Vagina (tissue), 2 donors: ENCODE results near the gene IQSEC2. TPM values are rescaled to one million over a fixed set of nuclear protein-coding genes. Genes with fewer than 3 reads are reported as not detected.

ENCODE experiments used
- DNase-seq, 2 donors: peaks; one replicate each; pipeline ENCODE4 v3.0.0-alpha.2; 2017; ENCODE audit errors: extremely low spot score in 2 of 2
- H3K27ac ChIP-seq: fragments of 200-600 bp; sonication (generic); one replicate; pipeline ENCODE4 v1.5.1; 2019
- H3K27me3 ChIP-seq: fragments of 200-600 bp; sonication (generic); one replicate; pipeline ENCODE4 v1.5.1; 2019
- H3K36me3 ChIP-seq, 2 donors: fragments of 200-600 bp; sonication (generic); one replicate each; pipeline ENCODE4 v1.5.1; 2017 to 2019
- H3K4me1 ChIP-seq: fragments of 200-600 bp; sonication (generic); one replicate; pipeline ENCODE4 v1.5.1; 2019
- H3K4me3 ChIP-seq, 2 donors: fragments of 200-600 bp; sonication (generic); 1 replicate in 1 of 2; 2 replicates in 1 of 2; pipeline ENCODE4 v1.5.1; 2016 to 2019
- H3K9me3 ChIP-seq: fragments of 200-600 bp; sonication (generic); one replicate; pipeline ENCODE4 v1.5.1; 2019
- POLR2A ChIP-seq, 2 donors: fragments of 450-650 bp; IDR thresholded peaks; one replicate each; pipeline ENCODE4 v1.6.1; 2017; ENCODE audit warnings: antibody characterized with exemption in 2 of 2, mild to moderate bottlenecking in 2 of 2, moderate library complexity in 2 of 2
- POLR2AphosphoS5 ChIP-seq, 2 donors: sonication (generic); formaldehyde crosslinking; IDR thresholded peaks; one replicate each; pipeline ENCODE4 v1.9.0; 2017; ENCODE audit warnings: antibody characterized with exemption in 2 of 2, mild to moderate bottlenecking in 2 of 2, low read depth in 1 of 2; ENCODE audit not compliant: insufficient read depth in 1 of 2
- intact Hi-C: fragments of 100-400 bp; cut with DNase I; formaldehyde crosslinking; loops from one replicate; pipeline ENCODE4 v1.15.1; 2023
- total RNA-seq: library from RNA; depleted of rRNA; stranded (reverse); fragments of >200 nt; gene quantifications from one replicate; pipeline ENCODE4 v1.2.3, GENCODE V29; 2016
- TF ChIP-seq, protein P1 (sequence below), 3 experiments: fragments of 450-650 bp in 2 of 3; fragments of 200-600 bp in 1 of 3; sonication (generic) in 1 of 3; IDR thresholded peaks; one replicate each; pipeline ENCODE4 v1.5.1; 2017 to 2019; ENCODE audit warnings: antibody characterized with exemption in 3 of 3, mild to moderate bottlenecking in 2 of 3, moderate library complexity in 2 of 3

Gene IQSEC2
- total RNA-seq, 1 donor from 2014 or later: 22.8 TPM

DNA sequence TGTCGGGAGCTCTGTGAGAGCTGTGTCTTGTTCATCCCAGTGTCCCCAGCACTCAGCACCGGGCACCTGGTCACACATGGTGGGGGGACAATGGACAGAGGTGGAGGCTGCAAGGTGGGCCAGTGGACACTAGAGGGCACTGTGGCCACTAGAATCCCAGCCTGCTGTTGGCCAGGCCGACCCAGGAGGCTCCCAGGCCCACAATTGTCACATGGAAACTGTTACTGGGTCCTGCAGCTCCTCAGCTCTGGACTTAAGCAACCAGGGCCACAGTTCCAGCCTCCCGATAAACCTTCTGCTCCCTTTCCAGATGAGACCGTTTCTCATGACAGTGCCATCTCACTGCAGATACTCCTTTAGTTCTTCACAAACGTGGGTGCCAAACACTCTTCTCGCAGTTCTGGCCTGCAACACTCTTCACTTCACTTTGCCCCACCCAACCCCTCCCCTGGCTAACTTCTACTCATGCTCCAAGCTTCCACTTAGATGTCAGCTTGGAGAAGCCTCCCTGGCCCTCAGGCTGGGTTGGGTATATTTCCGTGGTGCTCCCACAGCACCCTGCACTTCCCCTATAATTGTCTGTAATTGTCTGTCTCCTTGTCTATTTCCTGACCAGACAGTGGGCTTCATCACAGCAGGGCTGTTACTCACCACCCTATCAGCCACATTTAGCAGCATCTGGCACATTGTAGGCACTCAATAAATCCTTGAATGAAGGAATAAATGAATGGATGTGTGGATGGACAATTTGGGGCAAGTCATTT lies 3.5 kb upstream of the IQSEC2 start:
- Histone ChIP-seq H3K4me3 (no peak overlapping the region), H3K9me3 (no peaks in the 10 kb centered on the region), H3K27ac (no peak overlapping the region), H3K36me3 (no peaks in the 10 kb centered on the region), H3K4me1 (peaks cover 68% of the 10 kb centered on the region), H3K27me3 (no peaks in the 10 kb centered on the region)
- TF ChIP-seq, protein P1, sequence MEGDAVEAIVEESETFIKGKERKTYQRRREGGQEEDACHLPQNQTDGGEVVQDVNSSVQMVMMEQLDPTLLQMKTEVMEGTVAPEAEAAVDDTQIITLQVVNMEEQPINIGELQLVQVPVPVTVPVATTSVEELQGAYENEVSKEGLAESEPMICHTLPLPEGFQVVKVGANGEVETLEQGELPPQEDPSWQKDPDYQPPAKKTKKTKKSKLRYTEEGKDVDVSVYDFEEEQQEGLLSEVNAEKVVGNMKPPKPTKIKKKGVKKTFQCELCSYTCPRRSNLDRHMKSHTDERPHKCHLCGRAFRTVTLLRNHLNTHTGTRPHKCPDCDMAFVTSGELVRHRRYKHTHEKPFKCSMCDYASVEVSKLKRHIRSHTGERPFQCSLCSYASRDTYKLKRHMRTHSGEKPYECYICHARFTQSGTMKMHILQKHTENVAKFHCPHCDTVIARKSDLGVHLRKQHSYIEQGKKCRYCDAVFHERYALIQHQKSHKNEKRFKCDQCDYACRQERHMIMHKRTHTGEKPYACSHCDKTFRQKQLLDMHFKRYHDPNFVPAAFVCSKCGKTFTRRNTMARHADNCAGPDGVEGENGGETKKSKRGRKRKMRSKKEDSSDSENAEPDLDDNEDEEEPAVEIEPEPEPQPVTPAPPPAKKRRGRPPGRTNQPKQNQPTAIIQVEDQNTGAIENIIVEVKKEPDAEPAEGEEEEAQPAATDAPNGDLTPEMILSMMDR (IDR thresholded peaks at IDR 0.05): peak; percentile 34 to 76 (median 47)
- TF ChIP-seq POLR2AphosphoS5 (IDR thresholded peaks at IDR 0.05; ENCODE audit: insufficient read depth in 1 of 2, low read depth in 1 of 2): no peak
- TF ChIP-seq POLR2A (IDR thresholded peaks at IDR 0.05): no peak
- intact Hi-C loops: no loop called here
- no peak for DNase-seq

DNA sequence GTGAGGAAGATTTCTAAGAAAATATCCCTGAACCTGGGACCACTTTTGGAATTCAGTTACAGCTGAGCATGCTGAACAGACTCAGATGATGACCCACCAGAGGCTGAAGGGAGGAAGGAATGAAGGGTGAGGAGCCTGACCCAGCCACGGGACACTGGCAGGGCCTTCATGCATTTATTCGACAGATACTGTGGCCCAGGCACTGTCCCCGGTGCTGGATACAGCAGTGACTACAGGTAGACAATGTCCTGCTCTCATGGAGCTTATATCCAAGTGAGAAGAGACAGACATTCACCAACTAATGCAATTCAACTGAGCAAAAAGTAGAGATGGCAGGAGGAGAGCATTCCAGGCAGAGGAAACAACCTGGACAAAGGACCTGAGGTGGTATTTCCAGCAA lies 2.2 kb upstream of the IQSEC2 start:
- TF ChIP-seq POLR2A (IDR thresholded peaks at IDR 0.05) (no peak), POLR2AphosphoS5 (IDR thresholded peaks at IDR 0.05; ENCODE audit: insufficient read depth in 1 of 2, low read depth in 1 of 2) (no peak)
- TF ChIP-seq, protein P1 (IDR thresholded peaks at IDR 0.05): no peak
- Histone ChIP-seq H3K27me3 (no peaks in the 10 kb centered on the region), H3K4me3 (no peak overlapping the region), H3K27ac (peak overlapping the region; percentile 54), H3K36me3 (no peaks in the 10 kb centered on the region), H3K9me3 (no peaks in the 10 kb centered on the region), H3K4me1 (peaks cover 57% of the 10 kb centered on the region)
- no peak for DNase-seq
- intact Hi-C loops: no loop called here

DNA sequence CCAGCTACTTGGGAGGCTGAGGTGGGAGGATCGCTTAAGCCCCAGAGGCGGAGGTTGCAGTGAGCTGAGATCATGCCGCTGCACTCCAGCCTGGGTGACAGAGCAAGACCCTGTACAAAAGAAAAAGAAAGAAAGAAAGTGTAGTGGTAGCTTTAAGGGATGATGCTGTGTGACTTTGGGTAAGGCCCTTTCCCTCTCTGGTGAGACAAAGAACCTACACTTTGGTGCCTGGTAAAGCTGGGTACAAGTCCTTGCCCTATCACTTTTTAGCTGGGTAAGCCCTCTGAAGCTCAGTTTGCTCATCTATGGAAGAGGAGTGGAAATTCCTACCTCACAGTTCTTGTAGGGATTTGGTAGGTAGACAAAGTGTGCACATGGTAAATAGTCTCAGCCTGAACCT lies 1.7 kb upstream of the IQSEC2 start:
- TF ChIP-seq POLR2AphosphoS5 (IDR thresholded peaks at IDR 0.05; ENCODE audit: insufficient read depth in 1 of 2, low read depth in 1 of 2) (no peak), POLR2A (IDR thresholded peaks at IDR 0.05) (no peak)
- TF ChIP-seq, protein P1 (IDR thresholded peaks at IDR 0.05): no peak
- H3K4me3 ChIP-seq: no peak overlapping the region
- peaks cover 54% of the 10 kb centered on the region for H3K4me1 ChIP-seq
- DNase-seq: no peak
- H3K27ac ChIP-seq: peak overlapping the region; percentile 54
- no peaks in the 10 kb centered on the region for H3K36me3 ChIP-seq
- intact Hi-C loops: no loop called here
- H3K27me3 ChIP-seq: no peaks in the 10 kb centered on the region
- no peaks in the 10 kb centered on the region for H3K9me3 ChIP-seq

DNA sequence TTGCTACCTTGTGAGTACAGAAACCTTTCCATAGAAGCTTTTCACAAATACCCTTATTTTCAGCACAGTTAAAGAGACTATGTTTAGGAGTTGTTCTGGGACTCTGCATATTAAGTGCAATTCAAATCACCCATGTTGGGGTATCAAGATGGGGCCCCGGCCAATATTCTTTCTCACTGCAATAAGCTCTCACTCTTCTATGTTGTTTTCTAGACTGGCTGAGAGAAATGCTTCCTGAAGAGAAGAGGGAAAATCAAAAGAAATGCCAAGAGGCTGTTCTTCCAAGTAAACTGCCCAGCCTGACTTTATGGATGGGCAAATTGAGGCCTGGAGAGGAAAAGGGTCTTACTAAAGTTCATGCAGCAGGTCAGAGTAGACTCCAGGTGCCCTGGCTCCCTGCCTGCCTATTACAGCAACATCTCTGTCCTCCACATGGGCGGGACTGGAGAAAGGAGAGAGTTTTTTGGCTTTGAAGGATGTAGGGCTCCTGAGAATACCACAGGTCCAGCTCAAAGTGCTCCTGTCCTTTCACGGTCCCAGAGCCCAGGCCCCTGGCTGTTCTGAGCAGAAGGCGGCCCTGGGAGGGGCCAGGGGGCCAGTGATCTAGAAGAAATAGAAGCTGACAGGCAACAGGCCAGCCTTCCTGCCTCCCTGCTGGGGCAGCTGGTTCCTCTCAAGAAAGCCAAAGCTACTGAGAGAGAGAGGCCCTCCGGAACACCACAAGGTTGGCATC lies 745 bp upstream of the IQSEC2 start:
- peak overlapping the region; percentile 54 for H3K27ac ChIP-seq
- intact Hi-C loops: no loop called here

More for the DNA sequence above, 745 bp upstream of the IQSEC2 start:
- TF ChIP-seq, protein P1 (IDR thresholded peaks at IDR 0.05): no peak
- TF ChIP-seq POLR2A (IDR thresholded peaks at IDR 0.05): no peak
- TF ChIP-seq POLR2AphosphoS5 (IDR thresholded peaks at IDR 0.05; ENCODE audit: insufficient read depth in 1 of 2, low read depth in 1 of 2): no peak
- peaks cover 44% of the 10 kb centered on the region for H3K4me1 ChIP-seq
- DNase-seq: no peak
- no peaks in the 10 kb centered on the region for H3K36me3 ChIP-seq
- H3K9me3 ChIP-seq: no peaks in the 10 kb centered on the region
- no peaks in the 10 kb centered on the region for H3K27me3 ChIP-seq
- no peak overlapping the region for H3K4me3 ChIP-seq
